Ishikawa (cell line): ENCODE results near the gene SYMPK.

ENCODE experiments used
- CEBPB ChIP-seq: IDR thresholded peaks from 2 replicates; pipeline ENCODE4 v1.6.1; 2012
- CREB1 ChIP-seq: IDR thresholded peaks from 2 replicates; pipeline ENCODE4 v1.6.1; 2012; ENCODE audit warnings: low read depth
- EGR1 ChIP-seq: IDR thresholded peaks from 2 replicates; pipeline ENCODE4 v1.6.1; 2012
- EP300 ChIP-seq: IDR thresholded peaks from 2 replicates; pipeline ENCODE4 v1.6.1; 2012; ENCODE audit warnings: borderline replicate concordance
- FOXM1 ChIP-seq: IDR thresholded peaks from 2 replicates; pipeline ENCODE4 v1.6.1; 2012; ENCODE audit warnings: low read depth, borderline replicate concordance
- MAX ChIP-seq: IDR thresholded peaks from 2 replicates; pipeline ENCODE4 v1.6.1; 2012
- NFIC ChIP-seq: IDR thresholded peaks from 2 replicates; pipeline ENCODE4 v1.6.1; 2012
- RAD21 ChIP-seq: IDR thresholded peaks from 2 replicates; pipeline ENCODE4 v1.6.1; 2012; ENCODE audit warnings: low read depth
- REST ChIP-seq: IDR thresholded peaks from 2 replicates; pipeline ENCODE4 v1.6.1; 2012; ENCODE audit warnings: low read depth, mild to moderate bottlenecking
- TAF1 ChIP-seq: IDR thresholded peaks from 2 replicates; pipeline ENCODE4 v1.6.1; 2012; ENCODE audit warnings: low read depth, mild to moderate bottlenecking
- TCF12 ChIP-seq: IDR thresholded peaks from 2 replicates; pipeline ENCODE4 v1.6.1; 2012; ENCODE audit warnings: low read depth
- TEAD4 ChIP-seq: IDR thresholded peaks from 2 replicates; pipeline ENCODE4 v1.6.1; 2012
- USF1 ChIP-seq: IDR thresholded peaks from 2 replicates; pipeline ENCODE4 v1.6.1; 2012
- YY1 ChIP-seq: IDR thresholded peaks from 2 replicates; pipeline ENCODE4 v1.6.1; 2012; ENCODE audit warnings: low read depth
- ZBTB7A ChIP-seq: IDR thresholded peaks from 2 replicates; pipeline ENCODE4 v1.6.1; 2012; ENCODE audit warnings: low read depth

SYMPK gene

GRCh38 chr19:45848922-45849321 lies 14.0 kb downstream of the SYMPK start:
- no peak for TF ChIP-seq EP300
- TF ChIP-seq NFIC = no peak
- no peak for TF ChIP-seq RAD21
- TF ChIP-seq USF1 = no peak
- no peak for TF ChIP-seq REST
- TF ChIP-seq TCF12 = no peak
- no peak for TF ChIP-seq FOXM1

- TF ChIP-seq REST (no peak), YY1 (no peak), RAD21 (no peak), FOXM1 (no peak), CEBPB (no peak), TAF1 (no peak), EP300 (no peak), TEAD4 (no peak), CREB1 (no peak), TCF12 (no peak), MAX (no peak), USF1 (no peak), ZBTB7A (no peak), EGR1 (no peak)
Observed at GRCh38 chr19:45847663-45848062, 15.3 kb downstream of the SYMPK start.

GRCh38 chr19:45842198-45842597 lies 20.7 kb downstream of the SYMPK start:
- TF ChIP-seq MAX = no peak

- TF ChIP-seq USF1 (no peak), CREB1 (no peak), FOXM1 (no peak), YY1 (no peak), REST (no peak), RAD21 (no peak), EGR1 (no peak), EP300 (no peak), MAX (no peak), TAF1 (no peak), TEAD4 (no peak), ZBTB7A (no peak), NFIC (no peak), CEBPB (no peak), TCF12 (no peak)
Observed at GRCh38 chr19:45834970-45835369, 28.0 kb downstream of the SYMPK start.

GRCh38 chr19:45828945-45829344 lies 34.0 kb downstream of the SYMPK start:
- TF ChIP-seq TAF1 = no peak
- TF ChIP-seq RAD21 = no peak
- no peak for TF ChIP-seq NFIC
- TF ChIP-seq REST = no peak
- no peak for TF ChIP-seq FOXM1
- TF ChIP-seq CREB1 = no peak
- no peak for TF ChIP-seq TCF12
- TF ChIP-seq TEAD4 = no peak
- TF ChIP-seq MAX = no peak
- no peak for TF ChIP-seq USF1
- TF ChIP-seq YY1 = no peak
- TF ChIP-seq ZBTB7A = no peak
- no peak for TF ChIP-seq EP300
